B cell (primary cell): ENCODE measurements around the gene TTC4.

ENCODE experiments used
- EZH2 ChIP-seq: IDR thresholded peaks from 2 replicates; pipeline ENCODE4 v1.6.1; 2012; ENCODE audit warnings: borderline replicate concordance, low read depth, mild to moderate bottlenecking, moderate library complexity, low read length; ENCODE audit not compliant: insufficient read depth, poor library complexity, severe bottlenecking
- TF ChIP-seq, protein P1 (sequence below): fragments of 200-600 bp; IDR thresholded peaks from one replicate; pipeline ENCODE4 v1.8.0; 2022; ENCODE audit warnings: antibody characterized with exemption, mild to moderate bottlenecking

DNA sequence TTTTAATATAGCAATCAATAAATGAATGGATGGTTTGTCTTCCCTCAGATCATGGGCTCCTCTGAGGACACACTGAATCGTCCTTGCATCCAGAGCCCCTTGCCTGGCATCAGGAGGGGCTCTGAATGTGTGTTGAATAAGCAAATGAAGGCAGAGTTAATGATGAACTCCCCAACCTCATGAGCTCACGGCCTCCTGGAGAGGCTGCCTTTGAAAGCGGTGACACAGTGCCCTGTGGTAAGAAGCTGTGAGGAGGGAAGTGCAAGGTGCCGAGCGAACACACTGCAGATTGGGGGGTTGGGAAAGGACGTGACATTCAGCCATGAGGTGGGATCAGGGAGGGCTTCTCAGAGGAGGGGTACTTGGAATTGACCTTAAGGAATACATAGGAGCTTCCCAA, 51.9 kb downstream of the TTC4 start:
- TF ChIP-seq, protein P1, sequence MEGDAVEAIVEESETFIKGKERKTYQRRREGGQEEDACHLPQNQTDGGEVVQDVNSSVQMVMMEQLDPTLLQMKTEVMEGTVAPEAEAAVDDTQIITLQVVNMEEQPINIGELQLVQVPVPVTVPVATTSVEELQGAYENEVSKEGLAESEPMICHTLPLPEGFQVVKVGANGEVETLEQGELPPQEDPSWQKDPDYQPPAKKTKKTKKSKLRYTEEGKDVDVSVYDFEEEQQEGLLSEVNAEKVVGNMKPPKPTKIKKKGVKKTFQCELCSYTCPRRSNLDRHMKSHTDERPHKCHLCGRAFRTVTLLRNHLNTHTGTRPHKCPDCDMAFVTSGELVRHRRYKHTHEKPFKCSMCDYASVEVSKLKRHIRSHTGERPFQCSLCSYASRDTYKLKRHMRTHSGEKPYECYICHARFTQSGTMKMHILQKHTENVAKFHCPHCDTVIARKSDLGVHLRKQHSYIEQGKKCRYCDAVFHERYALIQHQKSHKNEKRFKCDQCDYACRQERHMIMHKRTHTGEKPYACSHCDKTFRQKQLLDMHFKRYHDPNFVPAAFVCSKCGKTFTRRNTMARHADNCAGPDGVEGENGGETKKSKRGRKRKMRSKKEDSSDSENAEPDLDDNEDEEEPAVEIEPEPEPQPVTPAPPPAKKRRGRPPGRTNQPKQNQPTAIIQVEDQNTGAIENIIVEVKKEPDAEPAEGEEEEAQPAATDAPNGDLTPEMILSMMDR, result no peak
- no peak for TF ChIP-seq EZH2
